Measurements from ENCODE around the gene WNK3. TPM values are rescaled to one million over a fixed set of nuclear protein-coding genes. Genes with fewer than 3 reads are reported as not detected.
"Not testable (repeated sequence)": the region's sequence is repeated elsewhere in the genome, so short reads cannot be mapped to it uniquely, and the experiment has no call there.

WNK3 gene
- total RNA-seq (ENCODE audit: low replicate concordance): 8.1 and 18.5 TPM in 2 replicates
- long read RNA-seq, partial matches to known transcripts: 0 of 3 reads
- long read RNA-seq, other reads (novel, unspliced or antisense): 3 of 3 reads

DNA sequence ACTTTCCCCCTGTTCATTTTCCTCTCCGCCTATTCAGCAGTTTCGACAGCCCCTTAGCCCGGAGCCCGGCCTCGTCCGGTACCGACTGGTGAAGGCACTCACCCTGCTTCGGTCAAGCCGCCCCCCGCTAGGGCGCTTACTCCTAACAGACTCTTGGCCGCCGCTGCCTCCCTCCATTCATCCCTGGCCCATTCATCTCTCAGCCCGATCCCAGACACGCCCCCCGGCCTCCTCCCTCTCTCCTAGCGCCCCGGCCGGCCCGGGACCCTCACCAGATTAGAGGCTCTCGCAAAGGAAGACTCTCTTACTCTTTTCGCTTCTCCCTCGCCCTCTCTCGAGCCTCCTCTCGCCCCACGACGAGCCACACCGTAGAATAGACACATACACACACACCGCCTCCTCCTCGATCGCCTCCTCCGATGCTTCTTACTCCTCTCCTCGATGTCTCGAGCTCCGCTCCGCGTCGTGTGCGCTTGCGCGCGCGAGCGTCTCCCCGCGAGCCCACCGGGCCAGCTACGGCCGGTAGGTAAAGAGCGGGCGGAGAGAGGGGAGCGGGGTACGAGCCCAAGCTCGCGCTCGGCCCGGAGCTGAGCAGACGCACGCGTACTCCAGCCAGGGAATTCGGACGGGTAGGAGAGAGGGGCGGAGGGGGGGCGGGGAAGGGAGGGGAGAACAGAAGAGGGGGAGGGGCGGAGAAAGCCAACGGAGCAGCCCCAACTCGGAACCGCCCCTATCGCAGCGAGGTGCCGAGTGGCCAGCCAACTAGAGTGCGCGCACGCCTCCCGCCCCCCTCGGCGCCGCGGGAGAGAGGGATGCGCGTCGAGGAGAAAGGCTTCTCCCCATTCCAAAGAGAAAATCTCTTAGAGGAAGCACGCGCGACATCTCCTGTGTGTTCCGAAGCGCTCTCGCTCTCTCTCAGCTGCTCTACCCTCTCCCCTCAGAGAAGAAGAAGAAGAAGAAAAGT, at the start of gene WNK3:
Gene WNK3 (minus strand): TSS at position 633 of the 964 bp plus-strand sequence.
- H3K4me3 Mint-ChIP-seq: peak within 1 kb of the TSS; percentile 97
- H3K27me3 Mint-ChIP-seq: no peaks in the 10 kb centered on the region
- H3K27ac Mint-ChIP-seq: peak within 1 kb of the TSS; percentile 98
- no peak for TF ChIP-seq CTCF (conservative IDR thresholded peaks at IDR 0.05)
- no peaks in the 10 kb centered on the region for H3K36me3 Mint-ChIP-seq
- peaks cover 7% of the 10 kb centered on the region for H3K4me1 Mint-ChIP-seq (ENCODE audit: unreplicated experiment)
- H3K9me3 Mint-ChIP-seq: no peaks in the 10 kb centered on the region
- peak; percentile 86 for DNase-seq (ENCODE audit: extremely low spot score, unreplicated experiment)

GRCh38 chrX:54407266-54407665, 49.4 kb upstream of the WNK3 start:
- H3K9me3 Mint-ChIP-seq: no peaks in the 10 kb centered on the region
- DNase-seq (ENCODE audit: extremely low spot score, unreplicated experiment): no peak
- H3K4me3 Mint-ChIP-seq: no peak overlapping the region
- no peaks in the 10 kb centered on the region for H3K4me1 Mint-ChIP-seq (ENCODE audit: unreplicated experiment)
- no peak for TF ChIP-seq CTCF (conservative IDR thresholded peaks at IDR 0.05)
- H3K36me3 Mint-ChIP-seq: no peaks in the 10 kb centered on the region
- H3K27me3 Mint-ChIP-seq: no peaks in the 10 kb centered on the region
- no peak overlapping the region for H3K27ac Mint-ChIP-seq

DNA sequence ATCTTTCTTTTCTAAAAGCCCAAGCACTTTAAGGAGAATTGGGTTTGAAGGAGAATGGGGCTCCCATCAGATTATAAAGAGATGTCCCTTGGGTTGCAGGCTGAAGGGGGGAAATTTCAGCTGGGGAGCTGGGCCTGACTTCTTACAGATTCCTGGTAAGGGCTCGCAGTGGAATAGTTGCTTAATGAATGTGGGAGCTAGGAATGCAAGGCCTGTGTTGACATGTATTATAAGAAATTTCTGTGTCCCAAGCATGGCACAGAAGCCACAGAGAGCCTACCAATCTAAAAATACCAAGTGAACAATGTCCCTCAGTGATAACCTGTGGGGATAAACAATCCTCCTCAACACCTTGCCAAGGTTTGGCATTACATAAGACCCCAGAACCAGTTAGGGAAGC, 39.3 kb upstream of the WNK3 start:
- H3K36me3 Mint-ChIP-seq: no peaks in the 10 kb centered on the region
- H3K27ac Mint-ChIP-seq: no peak overlapping the region
- peaks cover 4% of the 10 kb centered on the region for H3K9me3 Mint-ChIP-seq

DNA sequence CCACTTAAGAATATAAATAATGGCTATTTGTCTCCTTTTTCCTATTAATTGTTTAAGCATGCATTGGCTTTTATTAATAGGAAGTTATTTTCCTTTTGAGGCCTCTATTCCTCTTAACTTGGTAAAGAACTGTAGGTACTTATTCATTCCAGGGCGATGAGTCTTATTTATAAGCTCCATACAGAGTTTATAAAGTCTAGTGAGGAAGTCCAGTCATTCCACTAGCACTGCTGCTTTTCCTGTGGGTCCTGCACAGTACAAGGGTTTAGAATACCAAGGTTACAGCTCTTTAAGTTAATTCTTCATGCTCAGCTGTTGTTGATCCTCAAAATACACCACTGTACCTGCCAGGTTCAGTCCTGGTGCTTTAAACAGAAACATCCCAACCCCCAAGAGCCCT, 28.5 kb upstream of the WNK3 start:
- no peaks in the 10 kb centered on the region for H3K9me3 Mint-ChIP-seq
- no peaks in the 10 kb centered on the region for H3K27me3 Mint-ChIP-seq
- H3K36me3 Mint-ChIP-seq: no peaks in the 10 kb centered on the region
- TF ChIP-seq CTCF (conservative IDR thresholded peaks at IDR 0.05): no peak
- H3K4me1 Mint-ChIP-seq (ENCODE audit: unreplicated experiment): no peaks in the 10 kb centered on the region
- no peak overlapping the region for H3K4me3 Mint-ChIP-seq
- H3K27ac Mint-ChIP-seq: no peak overlapping the region
- DNase-seq (ENCODE audit: extremely low spot score, unreplicated experiment): no peak

More for the DNA sequence above, 39.3 kb upstream of the WNK3 start:
- TF ChIP-seq CTCF (conservative IDR thresholded peaks at IDR 0.05): no peak
- Mint-ChIP-seq H3K27me3 (no peaks in the 10 kb centered on the region), H3K4me3 (no peak overlapping the region), H3K4me1 (ENCODE audit: unreplicated experiment) (no peaks in the 10 kb centered on the region)
- DNase-seq (ENCODE audit: extremely low spot score, unreplicated experiment): no peak

- not testable (repeated sequence) for H3K36me3 Mint-ChIP-seq; H3K27ac Mint-ChIP-seq; H3K27me3 Mint-ChIP-seq; H3K9me3 Mint-ChIP-seq; H3K4me3 Mint-ChIP-seq; H3K4me1 Mint-ChIP-seq (ENCODE audit: unreplicated experiment); DNase-seq (ENCODE audit: extremely low spot score, unreplicated experiment)
These were observed 26.8 kb upstream of the WNK3 start for GRCh38 chrX:54384661-54385060.

GRCh38 chrX:54359408-54359807, 1.6 kb upstream of the WNK3 start:
- peak overlapping the region; percentile 97 for H3K4me3 Mint-ChIP-seq
- H3K9me3 Mint-ChIP-seq: no peaks in the 10 kb centered on the region
- H3K36me3 Mint-ChIP-seq: no peaks in the 10 kb centered on the region
- H3K4me1 Mint-ChIP-seq (ENCODE audit: unreplicated experiment): peaks cover 7% of the 10 kb centered on the region
- no peak for TF ChIP-seq CTCF (conservative IDR thresholded peaks at IDR 0.05)
- H3K27ac Mint-ChIP-seq: peak overlapping the region; percentile 98
- DNase-seq (ENCODE audit: extremely low spot score, unreplicated experiment): no peak
- H3K27me3 Mint-ChIP-seq: no peaks in the 10 kb centered on the region

Measured in type B pancreatic cell (in vitro differentiated cells).